HL-60 (cell line): Measurements from ENCODE around the gene ANKRD1.

Experiments
- DNase-seq, 2 experiments: peaks; one replicate each; pipeline ENCODE4 v3.0.0-alpha.2; 2010 to 2020; ENCODE audit warnings: low read depth in 1 of 2, low spot score in 1 of 2
- H3K27ac ChIP-seq: fragments of 250-450 bp; sonication (Bioruptor Pico); replicated peaks from 2 replicates; pipeline ENCODE4 v1.5.1; 2020; ENCODE audit warnings: mild to moderate bottlenecking, moderate library complexity
- H3K27me3 ChIP-seq: fragments of 250-450 bp; sonication (Bioruptor Pico); 2 replicates; pipeline ENCODE4 v1.5.1; 2021; ENCODE audit warnings: mild to moderate bottlenecking, moderate library complexity; ENCODE audit not compliant: insufficient read depth, poor library complexity, severe bottlenecking
- H3K4me3 ChIP-seq: replicated peaks from 2 replicates; pipeline ENCODE4 v1.5.1; 2011; ENCODE audit warnings: mild to moderate bottlenecking, control low read depth, low read length; ENCODE audit not compliant: insufficient read depth
- CTCF ChIP-seq: IDR thresholded peaks from one replicate; pipeline ENCODE4 v1.5.1; 2011; ENCODE audit warnings: low read length, control low read depth, inconsistent platforms; ENCODE audit not compliant: insufficient read depth
- GABPA ChIP-seq: IDR thresholded peaks from 2 replicates; pipeline ENCODE4 v1.6.1; 2012; ENCODE audit warnings: low read depth
- POLR2AphosphoS5 ChIP-seq: IDR thresholded peaks from 2 replicates; pipeline ENCODE4 v1.6.1; 2012; ENCODE audit warnings: low read depth
- SPI1 ChIP-seq: IDR thresholded peaks from 2 replicates; pipeline ENCODE4 v1.6.1; 2012; ENCODE audit warnings: low read depth, mild to moderate bottlenecking, borderline replicate concordance
- TF ChIP-seq, protein P1 (sequence below): IDR thresholded peaks from 2 replicates; pipeline ENCODE4 v1.6.1; 2012; ENCODE audit warnings: low read depth; ENCODE audit not compliant: insufficient replicate concordance

The ANKRD1 gene

GRCh38 chr10:90935581-90936275 is 14.8 kb upstream of the ANKRD1 start:
- no peak overlapping the region for H3K27ac ChIP-seq
- H3K27me3 ChIP-seq = no peaks in the 10 kb centered on the region
- DNase-seq = no peak
- H3K4me3 ChIP-seq = no peak overlapping the region
- TF ChIP-seq POLR2AphosphoS5 (no peak), CTCF (no peak), SPI1 (no peak), GABPA (no peak)

DNA sequence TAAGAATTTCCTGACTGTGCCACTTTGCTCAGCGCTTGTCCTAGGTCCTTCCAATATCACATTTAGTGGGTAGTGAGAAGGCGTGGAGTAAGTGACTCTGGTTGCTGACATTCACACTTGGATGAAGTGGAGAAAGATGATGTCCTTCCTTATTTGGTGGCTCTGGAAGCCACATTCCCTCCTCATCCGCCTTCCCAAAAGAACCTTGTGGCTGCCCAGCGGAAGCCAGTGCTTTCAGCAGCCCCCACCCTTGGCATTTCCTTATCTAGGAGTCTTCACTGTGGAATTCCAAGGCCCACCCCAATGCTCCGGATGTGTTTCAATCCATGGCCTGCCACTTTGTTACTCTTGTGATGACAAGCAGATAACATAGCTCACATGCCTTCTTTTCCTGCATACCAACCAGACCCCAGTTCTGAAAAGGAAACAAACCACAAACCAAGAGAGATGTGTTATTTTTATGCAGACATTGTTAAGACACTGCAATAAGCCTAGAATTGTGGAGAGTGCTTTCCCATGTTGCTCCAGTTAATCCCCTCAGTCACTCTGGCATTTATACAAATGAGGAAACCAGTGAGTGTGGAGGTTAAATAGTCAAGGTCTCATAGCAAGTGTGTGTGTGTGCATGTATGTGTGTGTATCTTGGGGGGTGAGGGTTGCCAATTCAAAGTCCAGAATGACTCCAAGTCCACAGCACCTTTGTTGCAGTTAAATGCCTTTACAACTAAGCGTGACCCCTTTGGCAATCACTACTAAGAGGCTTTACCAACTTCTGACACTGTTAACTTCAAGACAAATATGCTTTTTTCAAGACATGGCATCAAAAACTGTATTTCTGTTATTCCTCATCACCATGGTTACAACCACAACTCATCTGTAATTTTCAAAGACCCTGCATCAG is 10.3 kb upstream of the ANKRD1 start:
- TF ChIP-seq SPI1 = no peak
- TF ChIP-seq, protein P1, sequence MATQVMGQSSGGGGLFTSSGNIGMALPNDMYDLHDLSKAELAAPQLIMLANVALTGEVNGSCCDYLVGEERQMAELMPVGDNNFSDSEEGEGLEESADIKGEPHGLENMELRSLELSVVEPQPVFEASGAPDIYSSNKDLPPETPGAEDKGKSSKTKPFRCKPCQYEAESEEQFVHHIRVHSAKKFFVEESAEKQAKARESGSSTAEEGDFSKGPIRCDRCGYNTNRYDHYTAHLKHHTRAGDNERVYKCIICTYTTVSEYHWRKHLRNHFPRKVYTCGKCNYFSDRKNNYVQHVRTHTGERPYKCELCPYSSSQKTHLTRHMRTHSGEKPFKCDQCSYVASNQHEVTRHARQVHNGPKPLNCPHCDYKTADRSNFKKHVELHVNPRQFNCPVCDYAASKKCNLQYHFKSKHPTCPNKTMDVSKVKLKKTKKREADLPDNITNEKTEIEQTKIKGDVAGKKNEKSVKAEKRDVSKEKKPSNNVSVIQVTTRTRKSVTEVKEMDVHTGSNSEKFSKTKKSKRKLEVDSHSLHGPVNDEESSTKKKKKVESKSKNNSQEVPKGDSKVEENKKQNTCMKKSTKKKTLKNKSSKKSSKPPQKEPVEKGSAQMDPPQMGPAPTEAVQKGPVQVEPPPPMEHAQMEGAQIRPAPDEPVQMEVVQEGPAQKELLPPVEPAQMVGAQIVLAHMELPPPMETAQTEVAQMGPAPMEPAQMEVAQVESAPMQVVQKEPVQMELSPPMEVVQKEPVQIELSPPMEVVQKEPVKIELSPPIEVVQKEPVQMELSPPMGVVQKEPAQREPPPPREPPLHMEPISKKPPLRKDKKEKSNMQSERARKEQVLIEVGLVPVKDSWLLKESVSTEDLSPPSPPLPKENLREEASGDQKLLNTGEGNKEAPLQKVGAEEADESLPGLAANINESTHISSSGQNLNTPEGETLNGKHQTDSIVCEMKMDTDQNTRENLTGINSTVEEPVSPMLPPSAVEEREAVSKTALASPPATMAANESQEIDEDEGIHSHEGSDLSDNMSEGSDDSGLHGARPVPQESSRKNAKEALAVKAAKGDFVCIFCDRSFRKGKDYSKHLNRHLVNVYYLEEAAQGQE = no peak
- TF ChIP-seq GABPA = no peak
- no peak for TF ChIP-seq CTCF
- TF ChIP-seq POLR2AphosphoS5 = no peak
- no peak overlapping the region for H3K27ac ChIP-seq
- no peak for DNase-seq
- no peak overlapping the region for H3K4me3 ChIP-seq
- H3K27me3 ChIP-seq = no peaks in the 10 kb centered on the region

GRCh38 chr10:90930070-90930837 is 9.4 kb upstream of the ANKRD1 start:
- H3K27ac ChIP-seq = no peak overlapping the region
- H3K4me3 ChIP-seq = no peak overlapping the region
- TF ChIP-seq CTCF (no peak), GABPA (no peak), SPI1 (no peak), POLR2AphosphoS5 (no peak)
- TF ChIP-seq, protein P1 = no peak
- no peak for DNase-seq
- H3K27me3 ChIP-seq = no peaks in the 10 kb centered on the region
